ENCODE measurements around the gene ERFL.
"Not testable (repeated sequence)": the region's sequence is repeated elsewhere in the genome, so short reads cannot be mapped to it uniquely, and the experiment has no call there.

ERFL gene

GRCh38 chr19:41877916-41878905, 50.0 kb downstream of the ERFL start:
- DNase-seq (ENCODE audit: low spot score), result no peak

GRCh38 chr19:41876847-41877832, 51.1 kb downstream of the ERFL start, which contains the start of gene CD79A:
TSS of gene CD79A (plus strand) at chr19:41877279. CDS start at chr19:41877305, 26 bp downstream.
- peak; percentile 82 for DNase-seq (ENCODE audit: low spot score)

- not testable (repeated sequence) for DNase-seq (ENCODE audit: low spot score)
Measured at GRCh38 chr19:41875973-41876372, 52.3 kb downstream of the ERFL start.

- peak; percentile 47 for DNase-seq (ENCODE audit: low spot score)
Measured at GRCh38 chr19:41872775-41873647, 55.2 kb downstream of the ERFL start.

- DNase-seq (ENCODE audit: low spot score), result no peak
Measured at GRCh38 chr19:41872384-41872774, 55.9 kb downstream of the ERFL start.

- peak; percentile 75 for DNase-seq (ENCODE audit: low spot score)
Measured at GRCh38 chr19:41871573-41872383, 56.5 kb downstream of the ERFL start.

- no peak for DNase-seq (ENCODE audit: low spot score)
Measured at GRCh38 chr19:41870401-41870873, 57.8 kb downstream of the ERFL start.

GRCh38 chr19:41869374-41869955, 58.8 kb downstream of the ERFL start:
- no peak for DNase-seq (ENCODE audit: low spot score)

GRCh38 chr19:41868989-41869300, 59.3 kb downstream of the ERFL start:
- DNase-seq (ENCODE audit: low spot score), result no peak

GRCh38 chr19:41868120-41868988, 59.9 kb downstream of the ERFL start:
- DNase-seq (ENCODE audit: low spot score), result no peak

GRCh38 chr19:41866284-41866683, 62.0 kb downstream of the ERFL start:
- no peak for DNase-seq (ENCODE audit: low spot score)

GRCh38 chr19:41864374-41864773, 63.9 kb downstream of the ERFL start:
- no peak for DNase-seq (ENCODE audit: low spot score)

- DNase-seq (ENCODE audit: low spot score), result no peak
Measured at GRCh38 chr19:41863209-41863931, 64.9 kb downstream of the ERFL start.

GRCh38 chr19:41862445-41862986, 65.7 kb downstream of the ERFL start:
- DNase-seq (ENCODE audit: low spot score), result no peak

- DNase-seq (ENCODE audit: low spot score), result no peak
Measured at GRCh38 chr19:41861846-41862245, 66.4 kb downstream of the ERFL start.

GRCh38 chr19:41861116-41861768, 67.0 kb downstream of the ERFL start:
- no peak for DNase-seq (ENCODE audit: low spot score)

- no peak for DNase-seq (ENCODE audit: low spot score)
Measured at GRCh38 chr19:41860419-41861115, 67.7 kb downstream of the ERFL start.
